Caco-2 (cell line): Measurements from ENCODE around the gene SORBS2. TPM values are rescaled to one million over a fixed set of nuclear protein-coding genes. Genes with fewer than 3 reads are reported as not detected.

ENCODE experiments used
- BruUV-seq: library from RNA; stranded (reverse); fragments of 400-500 nt; replicated peaks from 2 replicates; lab custom pipeline; 2021; lab: Mats Ljungman, UMichigan
- CTCF ChIA-PET: fragments of 300-600 bp; sonication (Branson Sonifier 250); formaldehyde crosslinking; loops from one replicate; lab custom pipeline; 2022; ENCODE audit warnings: antibody characterized with exemption; lab: Charles Lee
- POLR2A ChIA-PET: fragments of 300-600 bp; sonication (Branson Sonifier 250); formaldehyde crosslinking; loops from one replicate; lab custom pipeline; 2022; ENCODE audit warnings: antibody characterized with exemption; lab: Charles Lee
- DNase-seq, 2 experiments: peaks; one replicate each; pipeline versions ENCODE4 v3.0.0 to v3.0.0-alpha.2; 2020 to 2022
- H3K27me3 ChIP-seq: replicated peaks from 2 replicates; pipeline ENCODE4 v1.6.0; 2011; ENCODE audit warnings: low read length; ENCODE audit not compliant: control insufficient read depth, insufficient read depth
- H3K36me3 ChIP-seq: 2 replicates; pipeline ENCODE4 v1.5.1; 2011; ENCODE audit warnings: low read length; ENCODE audit not compliant: control insufficient read depth, insufficient read depth
- H3K4me1 ChIP-seq: fragments of 250-450 bp; sonication (Bioruptor Pico); 2 replicates; pipeline ENCODE4 v1.5.1; 2020; ENCODE audit warnings: mild to moderate bottlenecking
- H3K4me3 ChIP-seq: 2 replicates; pipeline ENCODE4 v1.5.1; 2011; ENCODE audit warnings: low read depth, mild to moderate bottlenecking, control low read depth, low read length
- H3K9me3 ChIP-seq: fragments of 250-450 bp; sonication (Bioruptor Pico); 2 replicates; pipeline ENCODE4 v1.5.1; 2020; ENCODE audit warnings: mild to moderate bottlenecking, moderate library complexity
- H3K27ac Mint-ChIP-seq: one replicate; pipeline ENCODE4 v1.8.0; 2022; ENCODE audit warnings: mixed read lengths; ENCODE audit not compliant: unreplicated experiment
- H3K27me3 Mint-ChIP-seq: one replicate; pipeline ENCODE4 v1.8.0; 2022; ENCODE audit warnings: mixed read lengths; ENCODE audit not compliant: insufficient read depth, unreplicated experiment
- H3K36me3 Mint-ChIP-seq: one replicate; pipeline ENCODE4 v1.8.0; 2022; ENCODE audit warnings: mild to moderate bottlenecking, mixed read lengths; ENCODE audit not compliant: insufficient read depth, unreplicated experiment
- H3K4me1 Mint-ChIP-seq: one replicate; pipeline ENCODE4 v1.8.0; 2022; ENCODE audit warnings: low read depth, mixed read lengths; ENCODE audit not compliant: unreplicated experiment
- H3K4me3 Mint-ChIP-seq: one replicate; pipeline ENCODE4 v1.8.0; 2022; ENCODE audit warnings: mild to moderate bottlenecking, moderate library complexity, mixed read lengths; ENCODE audit not compliant: unreplicated experiment
- H3K9me3 Mint-ChIP-seq: one replicate; pipeline ENCODE4 v1.8.0; 2022; ENCODE audit warnings: mixed read lengths; ENCODE audit not compliant: unreplicated experiment
- intact Hi-C: fragments of 100-400 bp; cut with micrococcal nuclease; formaldehyde crosslinking; loops from one replicate; pipeline ENCODE4 v1.10.0; 2022; ENCODE audit not compliant: unreplicated experiment
- total RNA-seq: library from RNA; stranded (reverse); gene quantifications from 2 replicates; pipeline ENCODE4 v1.2.3, GENCODE V29; 2022
- TF ChIP-seq, protein P1 (sequence below), 2 experiments: fragments of 200-600 bp in 1 of 2; IDR thresholded peaks; 1 replicate in 1 of 2; 2 replicates in 1 of 2; pipeline versions ENCODE4 v1.5.1 to v1.8.0; 2011 to 2022; ENCODE audit warnings: antibody characterized with exemption in 1 of 2, control low read depth in 1 of 2, inconsistent platforms in 1 of 2, low read depth in 1 of 2, low read length in 1 of 2, mild to moderate bottlenecking in 1 of 2, moderate library complexity in 1 of 2; ENCODE audit not compliant: insufficient read depth in 1 of 2, severe bottlenecking in 1 of 2, unreplicated experiment in 1 of 2

The SORBS2 gene
- total RNA-seq, 1 experiment from 2014 or later: 47.7 TPM

DNA sequence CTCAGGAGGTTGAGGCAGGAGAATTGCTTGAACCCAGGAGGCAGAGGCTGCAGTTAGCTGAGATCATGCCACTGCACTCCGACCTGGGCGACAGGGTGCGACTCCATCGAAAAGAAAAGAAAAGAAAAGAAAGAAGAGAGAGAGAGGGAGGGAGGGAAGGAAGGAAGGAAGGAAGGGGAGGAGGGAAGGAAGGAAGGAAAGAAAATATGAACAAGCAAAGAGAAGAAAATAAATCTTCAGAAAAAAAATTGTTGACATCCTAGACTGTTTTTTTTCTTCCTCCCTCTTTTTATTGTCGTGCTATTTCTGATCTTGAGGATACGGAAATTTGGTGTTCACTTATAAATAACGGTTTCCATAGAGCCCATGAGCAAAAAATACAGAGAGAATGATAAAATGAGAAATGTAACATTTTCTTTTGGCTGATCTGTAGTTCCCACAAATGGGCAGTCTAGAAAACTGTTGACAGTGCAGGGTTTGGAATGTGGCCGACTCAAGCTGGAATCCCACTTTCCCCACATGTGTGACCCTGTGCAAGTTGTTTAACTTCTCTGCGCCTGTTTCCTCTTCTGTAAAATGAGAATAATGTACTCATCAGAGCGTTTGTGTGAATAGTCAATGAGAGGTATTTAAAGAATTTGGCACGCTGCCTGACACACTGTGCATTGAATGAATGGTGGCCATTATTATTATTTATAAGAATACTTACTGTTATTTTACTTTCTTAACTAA, 19.4 kb downstream of the SORBS2 start:
- H3K9me3 Mint-ChIP-seq: no peaks in the 10 kb centered on the region
- Histone ChIP-seq H3K27me3 (no peaks in the 10 kb centered on the region), H3K9me3 (no peaks in the 10 kb centered on the region), H3K36me3 (no peaks in the 10 kb centered on the region), H3K4me3 (no peak overlapping the region), H3K4me1 (peaks cover 9% of the 10 kb centered on the region; the same call in 1 of the 2 replicates)
- peaks cover under 1% of the 10 kb centered on the region for H3K4me1 Mint-ChIP-seq
- BruUV-seq: no TSS peak
- POLR2A ChIA-PET: no interaction called here
- H3K27me3 Mint-ChIP-seq: no peaks in the 10 kb centered on the region
- no peak overlapping the region for H3K27ac Mint-ChIP-seq
- peaks cover 6% of the 10 kb centered on the region for H3K36me3 Mint-ChIP-seq
- H3K4me3 Mint-ChIP-seq: no peak overlapping the region
- CTCF ChIA-PET: no interaction called here
- intact Hi-C loops: no loop called here
- TF ChIP-seq, protein P1, sequence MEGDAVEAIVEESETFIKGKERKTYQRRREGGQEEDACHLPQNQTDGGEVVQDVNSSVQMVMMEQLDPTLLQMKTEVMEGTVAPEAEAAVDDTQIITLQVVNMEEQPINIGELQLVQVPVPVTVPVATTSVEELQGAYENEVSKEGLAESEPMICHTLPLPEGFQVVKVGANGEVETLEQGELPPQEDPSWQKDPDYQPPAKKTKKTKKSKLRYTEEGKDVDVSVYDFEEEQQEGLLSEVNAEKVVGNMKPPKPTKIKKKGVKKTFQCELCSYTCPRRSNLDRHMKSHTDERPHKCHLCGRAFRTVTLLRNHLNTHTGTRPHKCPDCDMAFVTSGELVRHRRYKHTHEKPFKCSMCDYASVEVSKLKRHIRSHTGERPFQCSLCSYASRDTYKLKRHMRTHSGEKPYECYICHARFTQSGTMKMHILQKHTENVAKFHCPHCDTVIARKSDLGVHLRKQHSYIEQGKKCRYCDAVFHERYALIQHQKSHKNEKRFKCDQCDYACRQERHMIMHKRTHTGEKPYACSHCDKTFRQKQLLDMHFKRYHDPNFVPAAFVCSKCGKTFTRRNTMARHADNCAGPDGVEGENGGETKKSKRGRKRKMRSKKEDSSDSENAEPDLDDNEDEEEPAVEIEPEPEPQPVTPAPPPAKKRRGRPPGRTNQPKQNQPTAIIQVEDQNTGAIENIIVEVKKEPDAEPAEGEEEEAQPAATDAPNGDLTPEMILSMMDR (IDR thresholded peaks at IDR 0.05; ENCODE audit: insufficient read depth in 1 of 2, low read depth in 1 of 2, low read length in 1 of 2, severe bottlenecking in 1 of 2, unreplicated experiment in 1 of 2): no peak
- DNase-seq: no peak

DNA sequence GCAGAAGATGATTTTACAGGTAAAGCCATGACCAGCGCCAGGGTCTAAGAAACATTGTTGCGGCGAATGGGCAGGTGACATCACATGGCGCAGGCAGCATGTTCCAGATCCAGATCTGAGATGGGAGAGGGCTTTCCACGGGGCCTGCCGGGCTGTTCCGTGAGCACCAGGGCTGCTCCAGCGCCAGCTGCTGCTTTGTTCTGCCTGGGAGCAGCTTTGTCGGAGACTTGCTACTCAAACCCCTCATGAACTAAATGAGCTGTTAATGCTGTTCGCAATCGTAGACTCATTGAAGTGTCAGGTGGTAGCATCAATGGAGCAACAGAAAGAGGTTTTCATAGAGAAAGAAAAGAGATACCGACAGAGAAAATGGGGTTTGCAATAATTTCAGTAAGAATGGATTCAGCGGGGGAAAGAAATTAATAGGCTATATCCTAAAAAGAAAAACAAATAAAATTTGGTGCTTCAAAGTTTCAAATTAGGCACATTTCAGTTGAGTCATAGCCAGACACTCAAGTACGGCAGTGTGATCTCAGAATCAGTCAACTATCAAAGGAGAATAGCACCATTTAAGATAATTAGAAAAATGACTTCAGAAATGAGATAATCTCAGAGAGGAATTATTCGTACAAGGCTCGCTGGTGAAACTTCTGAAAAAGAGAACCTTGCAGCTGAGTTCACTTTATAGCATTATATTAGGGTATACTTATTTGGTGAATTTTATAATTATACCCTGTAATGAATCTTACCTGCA, 23.9 kb downstream of the SORBS2 start:
- no peak for DNase-seq
- H3K9me3 Mint-ChIP-seq: no peaks in the 10 kb centered on the region
- H3K4me3 Mint-ChIP-seq: no peak overlapping the region
- Histone ChIP-seq H3K4me1 (peaks cover 6% of the 10 kb centered on the region; the same call in 1 of the 2 replicates), H3K36me3 (no peaks in the 10 kb centered on the region; the same call in 1 of the 2 replicates), H3K9me3 (no peaks in the 10 kb centered on the region), H3K4me3 (no peak overlapping the region), H3K27me3 (no peaks in the 10 kb centered on the region)
- ChIA-PET POLR2A (no interaction called here), CTCF (no interaction called here)
- peaks cover 7% of the 10 kb centered on the region for H3K36me3 Mint-ChIP-seq
- TF ChIP-seq, protein P1 (IDR thresholded peaks at IDR 0.05; ENCODE audit: insufficient read depth in 1 of 2, low read depth in 1 of 2, low read length in 1 of 2, severe bottlenecking in 1 of 2, unreplicated experiment in 1 of 2): no peak
- intact Hi-C loops: no loop called here
- no peak overlapping the region for H3K27ac Mint-ChIP-seq
- H3K27me3 Mint-ChIP-seq: no peaks in the 10 kb centered on the region
- no TSS peak for BruUV-seq
- no peaks in the 10 kb centered on the region for H3K4me1 Mint-ChIP-seq

- no peak for DNase-seq
- Mint-ChIP-seq H3K9me3 (no peaks in the 10 kb centered on the region), H3K4me3 (no peak overlapping the region), H3K36me3 (peaks cover 15% of the 10 kb centered on the region), H3K4me1 (no peaks in the 10 kb centered on the region), H3K27ac (no peak overlapping the region), H3K27me3 (no peaks in the 10 kb centered on the region)
- intact Hi-C loops: no loop called here
- H3K9me3 ChIP-seq: no peaks in the 10 kb centered on the region
- no peaks in the 10 kb centered on the region for H3K27me3 ChIP-seq
- H3K36me3 ChIP-seq: no peaks in the 10 kb centered on the region; the same call in 1 of the 2 replicates
- no TSS peak for BruUV-seq
- H3K4me3 ChIP-seq: no peak overlapping the region
- H3K4me1 ChIP-seq: no peaks in the 10 kb centered on the region
- ChIA-PET CTCF (no interaction called here), POLR2A (no interaction called here)
- TF ChIP-seq, protein P1 (IDR thresholded peaks at IDR 0.05; ENCODE audit: insufficient read depth in 1 of 2, low read depth in 1 of 2, low read length in 1 of 2, severe bottlenecking in 1 of 2, unreplicated experiment in 1 of 2): no peak
These were observed 25.6 kb downstream of the SORBS2 start for GRCh38 chr4:185786422-185786821.
